Activated CD8-positive, alpha-beta memory T cell treated with anti-CD3 and anti-CD28 coated beads, Interleukin-2, amount 50 U/mL, for 1 hour (primary cell): ENCODE results near the gene TTYH2.

Experiments
- DNase-seq: peaks from one replicate; pipeline ENCODE4 v3.0.0-alpha.2; 2020; ENCODE audit errors: extremely low read depth

Gene TTYH2

GRCh38 chr17:74234486-74234885 lies 21.1 kb downstream of the TTYH2 start:
- no peak for DNase-seq

GRCh38 chr17:74235040-74235581 lies 21.7 kb downstream of the TTYH2 start:
- no peak for DNase-seq

DNA sequence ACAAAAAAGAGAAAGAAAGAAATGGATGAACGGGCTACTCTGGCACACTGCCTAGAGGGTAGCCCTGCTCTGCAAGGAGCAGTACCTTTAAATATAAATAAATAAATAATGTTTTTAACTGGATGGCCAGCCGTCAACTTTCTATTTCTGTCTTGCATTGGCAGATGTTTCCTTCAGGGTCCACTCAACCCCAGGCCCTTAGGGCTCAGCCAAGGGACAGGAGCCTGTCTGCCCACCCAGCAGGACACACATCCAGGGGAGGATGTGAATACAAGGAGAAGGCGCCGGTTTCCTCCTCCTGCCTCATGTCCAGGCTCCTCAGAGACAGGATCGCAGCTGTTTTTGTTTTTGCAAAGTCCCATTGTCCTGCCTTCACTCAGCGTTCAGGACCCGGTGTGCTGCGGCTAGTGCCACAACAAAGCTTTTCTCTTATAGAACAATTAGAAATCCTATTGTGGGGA lies 22.6 kb downstream of the TTYH2 start:
- no peak for DNase-seq

DNA sequence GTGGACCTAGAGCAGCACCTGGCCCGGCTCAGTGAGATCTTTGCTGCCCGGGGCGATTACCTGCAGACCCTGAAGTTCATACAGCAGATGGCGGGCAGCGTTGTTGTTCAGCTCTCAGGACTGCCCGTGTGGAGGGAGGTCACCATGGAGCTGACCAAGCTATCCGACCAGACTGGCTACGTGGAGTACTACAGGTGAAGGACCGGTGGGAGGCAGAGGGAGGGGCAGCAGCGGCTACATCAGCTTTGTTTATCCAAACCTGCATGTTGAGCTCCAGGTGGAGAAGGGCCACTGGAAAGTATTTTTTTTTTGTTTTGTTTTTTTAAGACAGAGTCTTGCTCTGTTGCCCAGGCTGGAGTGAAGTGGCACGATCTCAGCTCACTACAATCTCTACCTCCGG lies 23.9 kb downstream of the TTYH2 start:
- no peak for DNase-seq

DNA sequence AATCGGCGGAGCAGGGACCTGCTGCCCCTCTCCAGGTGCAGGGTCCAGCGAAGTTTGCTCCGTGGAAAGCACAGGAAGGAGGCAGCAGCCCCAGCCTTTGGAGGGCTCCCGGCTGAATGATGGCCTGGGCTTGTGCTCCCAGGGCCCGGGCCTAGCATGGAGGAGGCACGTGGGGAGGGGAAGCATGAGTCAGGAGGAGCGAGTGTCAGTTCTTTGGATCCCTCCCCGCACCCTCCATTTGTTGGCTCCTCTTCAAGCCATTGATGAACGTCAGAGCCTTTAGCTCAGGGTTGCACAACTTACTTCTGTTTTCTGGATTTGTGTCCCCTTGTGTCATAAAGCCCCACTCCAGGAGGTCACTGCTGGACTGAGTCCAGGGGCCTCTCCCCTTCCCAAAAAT lies 25.8 kb downstream of the TTYH2 start:
- DNase-seq, result no peak

GRCh38 chr17:74240618-74241205 lies 27.3 kb downstream of the TTYH2 start:
- DNase-seq, result no peak

DNA sequence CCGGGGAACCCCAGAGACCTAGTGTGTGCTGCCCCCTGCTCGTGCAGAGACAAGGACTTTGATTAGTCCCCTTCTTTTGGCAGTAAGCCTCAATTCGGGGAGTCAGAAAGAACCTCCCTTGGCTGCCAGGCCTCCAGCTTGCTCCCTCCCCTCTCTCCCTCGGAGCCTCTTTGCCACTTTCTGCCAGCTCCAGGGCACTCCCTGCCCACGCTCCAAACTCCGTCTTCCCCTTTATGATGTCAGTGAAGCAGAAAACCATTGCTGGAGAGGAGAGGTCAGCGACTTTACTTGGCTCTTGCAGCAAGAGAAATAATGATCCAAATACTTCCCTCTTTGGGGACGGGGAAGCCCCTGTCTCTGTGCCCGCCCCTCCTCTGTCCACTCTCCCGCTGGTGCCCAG lies 28.1 kb downstream of the TTYH2 start:
- DNase-seq, result no peak

- no peak for DNase-seq
Measured at GRCh38 chr17:74241847-74242246, 28.5 kb downstream of the TTYH2 start.

- DNase-seq, result no peak
Measured at GRCh38 chr17:74243013-74243755, 29.8 kb downstream of the TTYH2 start.

- DNase-seq, result no peak
Measured at GRCh38 chr17:74244128-74244527, 30.8 kb downstream of the TTYH2 start.

DNA sequence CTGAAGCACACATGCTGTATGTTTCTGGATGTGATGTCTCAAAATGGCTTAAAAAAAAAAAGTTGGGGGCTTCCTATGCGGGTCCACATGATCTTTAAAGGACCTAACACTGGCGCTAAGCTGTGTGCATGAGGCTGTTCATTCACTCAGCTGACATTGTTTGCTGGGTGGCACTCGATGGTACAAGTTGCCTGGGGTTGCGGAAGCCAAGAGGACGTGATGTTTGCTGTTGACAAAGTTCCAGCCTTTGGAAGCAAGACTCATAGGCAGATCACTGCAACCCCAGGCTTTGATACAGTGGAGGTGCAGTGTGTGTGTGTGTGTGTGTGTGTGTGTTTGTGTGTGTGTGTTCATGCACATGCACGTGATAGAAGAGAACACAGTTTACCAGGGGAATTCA lies 31.2 kb downstream of the TTYH2 start:
- no peak for DNase-seq

DNA sequence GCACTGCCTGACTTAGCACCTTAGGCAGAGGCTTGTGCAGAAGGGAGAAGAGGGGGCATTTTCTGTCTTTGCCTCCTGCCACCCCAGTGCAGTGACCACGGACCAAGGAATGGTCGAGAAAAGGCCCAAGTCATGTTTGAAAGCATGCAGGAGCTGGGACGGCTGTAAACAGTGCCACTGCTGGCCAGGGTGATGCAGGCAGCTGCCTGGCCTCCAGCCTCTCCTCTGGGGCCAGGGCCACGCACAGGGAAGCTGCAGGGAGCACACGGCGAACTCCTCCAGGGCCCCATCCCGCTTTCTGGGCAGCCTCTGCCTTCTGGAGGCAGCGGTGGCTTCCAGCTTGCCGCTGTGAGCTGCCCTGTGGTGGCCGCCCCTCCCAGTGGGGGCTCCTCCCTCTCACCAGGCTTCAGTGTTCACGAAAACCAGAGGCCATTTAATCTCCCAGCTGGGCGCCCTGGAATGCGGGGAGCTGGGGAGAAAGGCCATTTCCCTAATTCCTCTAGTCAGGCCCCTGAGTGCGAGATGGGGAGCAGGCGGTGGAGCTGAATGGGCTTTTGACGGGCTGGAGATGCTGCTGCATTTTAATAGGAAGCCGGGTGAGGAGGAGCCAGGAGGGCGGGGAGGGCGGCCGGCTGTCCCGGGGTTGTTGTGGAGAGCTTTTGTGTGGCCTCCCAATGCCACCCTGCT lies 31.9 kb downstream of the TTYH2 start:
- DNase-seq, result no peak

- DNase-seq, result no peak
Measured at GRCh38 chr17:74245871-74246270, 32.5 kb downstream of the TTYH2 start.

GRCh38 chr17:74249590-74250270 lies 36.4 kb downstream of the TTYH2 start:
- DNase-seq, result no peak

DNA sequence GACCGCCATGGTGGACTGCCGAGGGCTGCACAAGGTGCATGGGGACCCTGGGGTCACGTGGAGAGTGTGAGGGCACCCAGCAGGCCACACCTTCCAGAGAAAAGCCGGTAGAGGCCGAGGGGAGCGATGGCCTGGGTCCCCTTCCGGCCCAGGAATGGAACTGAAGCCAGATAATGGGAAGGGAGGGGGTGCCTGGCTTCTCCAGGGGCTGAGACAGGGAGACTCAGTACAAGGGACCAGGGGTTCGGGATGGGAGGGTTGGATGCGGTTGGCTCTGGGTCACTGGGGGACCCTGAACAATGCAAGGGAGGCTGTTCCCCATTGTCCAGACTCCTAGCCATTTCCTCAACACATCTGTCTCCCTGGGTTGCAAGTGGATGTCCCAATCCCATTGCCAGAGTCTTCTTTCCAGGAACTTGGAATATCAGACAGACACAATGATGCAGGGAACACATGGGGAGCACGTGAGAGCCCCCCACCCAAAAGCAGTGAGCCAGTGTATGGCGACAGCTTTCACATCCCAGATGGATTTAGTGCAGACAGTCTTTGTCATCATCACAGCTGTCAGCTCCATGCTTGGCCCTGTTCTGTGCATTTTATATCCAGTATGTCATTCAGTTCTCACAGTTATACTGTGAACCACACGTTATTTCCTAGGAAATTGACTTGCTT lies 37.1 kb downstream of the TTYH2 start:
- no peak for DNase-seq

GRCh38 chr17:74251051-74251450 lies 37.7 kb downstream of the TTYH2 start:
- no peak for DNase-seq

GRCh38 chr17:74251569-74251968 lies 38.2 kb downstream of the TTYH2 start:
- no peak for DNase-seq

DNA sequence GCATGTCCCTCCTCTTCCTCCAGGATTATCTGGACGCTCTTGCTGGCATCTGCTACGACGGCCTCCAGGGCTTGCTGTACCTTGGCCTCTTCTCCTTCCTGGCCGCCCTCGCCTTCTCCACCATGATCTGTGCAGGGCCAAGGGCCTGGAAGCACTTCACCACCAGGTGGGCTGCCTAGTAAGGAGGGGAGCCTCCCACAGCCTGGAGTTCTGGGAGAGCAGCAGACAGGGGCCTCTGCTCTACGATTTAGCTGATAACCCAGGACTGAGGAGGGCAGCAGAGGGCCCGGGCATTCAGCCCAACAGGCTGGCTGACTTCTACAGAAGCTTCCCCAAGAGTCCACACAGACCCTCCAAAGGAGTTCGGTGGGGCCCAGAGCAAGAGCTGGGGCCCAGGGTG lies 38.8 kb downstream of the TTYH2 start:
- DNase-seq, result no peak

- no peak for DNase-seq
Measured at GRCh38 chr17:74253036-74253435, 39.7 kb downstream of the TTYH2 start.

DNA sequence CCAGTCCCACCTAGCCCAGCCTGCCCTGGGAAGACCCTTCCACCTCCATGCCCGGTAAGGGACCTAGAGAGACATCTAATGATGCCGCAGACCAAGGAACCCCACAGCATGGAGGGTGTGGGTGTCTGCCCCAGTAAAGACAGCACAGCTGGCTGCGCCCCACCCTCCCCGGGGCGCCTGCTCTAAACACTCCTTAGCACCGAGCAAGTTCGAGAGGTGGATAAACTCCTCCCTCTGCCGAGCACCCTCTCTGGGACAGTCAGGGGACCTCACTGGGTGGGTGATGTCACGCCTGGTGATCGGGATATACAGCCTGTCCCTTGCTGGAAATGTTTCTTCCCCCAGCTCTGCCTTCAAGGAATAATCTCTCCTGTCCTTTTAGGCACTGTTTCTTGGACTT lies 43.9 kb downstream of the TTYH2 start:
- DNase-seq, result no peak

GRCh38 chr17:74259667-74260524 lies 46.5 kb downstream of the TTYH2 start:
- no peak for DNase-seq
